HG02571 (cell line): ENCODE data around the gene ZNF536.

Experiments
- ATAC-seq: cut with Tn5 transposase; IDR thresholded peaks from one replicate; pipeline ENCODE4 v1.9.1; 2021; ENCODE audit warnings: mild to moderate bottlenecking, moderate library complexity; ENCODE audit not compliant: unreplicated experiment

ZNF536 gene

GRCh38 chr19:30371960-30372824 lies at the start of gene ZNF536:
ZNF536 (plus strand) TSS chr19:30372384; CDS start chr19:30443563, 71,179 bp downstream.
- ATAC-seq: no peak

DNA sequence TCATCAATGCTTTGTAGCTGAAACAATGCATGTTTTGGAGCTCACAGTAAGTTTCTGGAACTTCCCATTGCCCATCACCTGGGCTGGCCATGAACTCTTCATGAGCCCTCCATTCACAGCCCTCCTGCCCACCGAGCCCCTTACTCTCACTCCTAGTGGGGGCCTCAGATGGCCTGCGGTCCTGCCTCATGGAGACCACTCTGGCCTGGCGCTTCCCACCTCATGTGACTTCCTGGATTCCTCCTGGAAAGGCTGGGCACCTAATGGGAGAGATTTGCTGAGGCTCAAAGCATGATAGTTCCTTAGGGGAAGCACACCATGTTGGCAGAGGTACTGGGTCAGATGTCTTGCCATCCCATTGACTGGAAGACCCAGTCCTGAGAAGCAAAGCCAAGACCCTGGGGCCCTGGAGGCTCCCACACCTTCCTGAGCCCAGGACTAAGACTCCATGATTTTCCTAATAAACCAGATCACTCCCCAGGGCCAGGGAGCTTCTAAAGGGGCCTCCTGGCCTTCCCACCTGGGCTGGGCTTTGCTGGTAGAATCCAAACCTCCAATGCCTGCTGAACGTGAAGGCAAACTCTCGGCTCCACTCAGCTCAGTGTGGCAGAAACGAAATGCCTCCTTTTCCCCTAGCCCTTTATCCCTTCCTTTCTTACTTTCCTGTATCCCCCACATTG lies 49.4 kb upstream of the ZNF536 start:
- no peak for ATAC-seq

DNA sequence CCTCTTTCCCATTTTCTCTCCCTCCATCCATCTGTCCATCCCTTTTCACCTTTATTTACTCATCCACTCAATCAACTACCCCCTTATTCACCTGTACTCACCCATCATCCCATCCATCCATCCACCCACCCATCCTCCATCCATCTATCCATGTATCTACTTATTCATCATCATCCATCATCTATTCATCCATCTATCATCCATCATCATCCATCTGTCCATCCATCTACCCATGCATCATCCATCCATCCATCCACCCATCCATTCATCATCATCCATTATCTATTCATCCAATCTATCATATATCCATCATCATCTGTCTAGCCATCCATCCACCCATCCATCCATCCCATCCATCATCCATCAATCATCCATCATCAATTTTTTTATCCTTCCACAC lies 48.3 kb upstream of the ZNF536 start:
- ATAC-seq: no peak

- ATAC-seq: no peak
Measured at GRCh38 chr19:30324982-30325381, 47.2 kb upstream of the ZNF536 start.

- ATAC-seq: no peak
Measured at GRCh38 chr19:30325676-30326392, 46.4 kb upstream of the ZNF536 start.

GRCh38 chr19:30326393-30326710 lies 45.8 kb upstream of the ZNF536 start:
- no peak for ATAC-seq

DNA sequence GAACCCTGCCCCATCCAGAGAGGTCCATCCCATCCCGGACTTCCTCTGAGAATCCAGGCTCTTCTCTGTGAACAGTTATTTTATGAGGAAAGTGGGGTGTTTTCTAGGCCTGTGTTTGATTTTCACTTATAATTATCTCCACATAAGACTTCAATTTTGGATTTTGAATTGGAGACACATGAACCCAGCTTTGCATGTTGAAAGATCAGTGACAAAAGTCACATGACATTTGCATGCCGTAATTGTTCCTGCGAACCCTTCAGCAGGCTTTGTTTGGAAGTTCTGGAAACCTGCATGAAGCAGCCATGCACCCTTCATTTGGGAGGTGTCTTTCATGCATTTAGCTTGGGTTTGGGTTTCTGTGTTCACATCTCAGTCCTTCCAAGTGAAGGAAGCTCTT lies 44.9 kb upstream of the ZNF536 start:
- ATAC-seq: no peak

GRCh38 chr19:30328096-30328495 lies 44.1 kb upstream of the ZNF536 start:
- ATAC-seq: no peak

GRCh38 chr19:30330266-30330665 lies 41.9 kb upstream of the ZNF536 start:
- ATAC-seq: no peak

- ATAC-seq: no peak
Measured at GRCh38 chr19:30332445-30333234, 39.5 kb upstream of the ZNF536 start.

- no peak for ATAC-seq
Measured at GRCh38 chr19:30333291-30334065, 38.7 kb upstream of the ZNF536 start.

DNA sequence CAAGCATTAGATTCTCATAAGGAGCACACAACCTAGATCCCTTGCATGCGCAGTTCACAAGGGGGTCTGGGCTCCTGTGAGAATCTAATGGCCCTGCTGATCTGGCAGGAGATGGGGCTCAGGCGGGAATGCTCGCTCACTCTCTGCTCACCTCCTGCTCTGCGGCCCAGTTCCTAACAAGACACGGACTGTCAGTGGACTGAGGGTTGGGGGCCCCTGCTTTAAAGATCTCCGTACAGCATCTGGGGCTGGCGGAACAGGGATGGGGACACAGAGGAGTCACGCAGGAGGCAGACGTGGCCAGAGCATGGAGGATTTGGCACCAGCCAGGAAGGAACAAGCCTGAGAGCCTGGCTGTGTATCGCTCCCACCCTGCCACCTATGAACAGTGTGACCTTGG lies 37.3 kb upstream of the ZNF536 start:
- ATAC-seq: no peak

DNA sequence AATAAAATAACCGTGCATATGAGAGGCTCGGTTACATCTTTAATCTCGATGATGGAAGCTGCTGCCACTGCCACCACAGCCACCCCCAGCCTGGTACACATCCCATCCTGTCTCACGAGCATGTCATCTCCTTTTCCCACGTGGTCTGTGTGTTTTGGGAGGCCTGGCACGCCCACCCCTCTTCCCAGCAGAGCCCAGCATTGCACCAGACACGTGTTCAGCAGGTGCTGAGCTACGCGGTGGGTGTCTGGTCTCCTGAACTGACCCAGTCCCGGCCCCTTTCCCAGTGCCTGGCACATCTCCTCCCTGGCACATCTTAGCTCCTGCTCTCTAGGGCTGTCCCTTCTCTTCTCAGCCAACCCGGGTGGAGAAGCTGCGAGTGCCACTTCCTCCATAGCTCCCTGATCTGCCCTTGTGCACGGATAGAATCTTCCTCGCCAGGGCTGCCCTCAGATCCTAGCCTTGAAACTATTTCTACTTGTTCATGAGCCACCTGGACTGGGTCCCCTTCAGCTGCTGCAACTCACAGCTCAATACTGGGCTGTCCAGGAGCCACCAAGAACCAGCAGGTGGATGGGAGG lies 36.8 kb upstream of the ZNF536 start:
- ATAC-seq: no peak

DNA sequence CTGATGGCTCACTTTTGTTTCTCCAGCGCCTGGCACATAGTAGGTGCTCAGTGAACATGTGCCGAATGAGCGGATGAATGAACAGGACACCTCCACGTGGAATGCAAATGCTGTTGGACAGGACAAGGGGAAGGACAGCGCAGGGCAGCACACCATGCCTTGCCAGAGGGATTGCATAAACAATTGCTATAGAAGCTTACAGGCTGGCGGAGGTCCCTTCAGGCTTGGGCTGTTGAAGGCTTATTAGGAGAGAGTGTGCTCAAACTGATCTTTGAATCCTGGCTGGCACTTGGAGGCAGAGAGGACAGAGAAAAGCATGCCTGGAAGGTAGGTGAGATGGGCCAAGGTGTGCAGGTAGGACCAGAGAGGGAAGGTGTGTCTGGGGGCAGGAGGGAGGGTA lies 35.9 kb upstream of the ZNF536 start:
- ATAC-seq: no peak

- no peak for ATAC-seq
Measured at GRCh38 chr19:30338041-30338456, 34.1 kb upstream of the ZNF536 start.

GRCh38 chr19:30338878-30339623 lies 33.1 kb upstream of the ZNF536 start:
- no peak for ATAC-seq

DNA sequence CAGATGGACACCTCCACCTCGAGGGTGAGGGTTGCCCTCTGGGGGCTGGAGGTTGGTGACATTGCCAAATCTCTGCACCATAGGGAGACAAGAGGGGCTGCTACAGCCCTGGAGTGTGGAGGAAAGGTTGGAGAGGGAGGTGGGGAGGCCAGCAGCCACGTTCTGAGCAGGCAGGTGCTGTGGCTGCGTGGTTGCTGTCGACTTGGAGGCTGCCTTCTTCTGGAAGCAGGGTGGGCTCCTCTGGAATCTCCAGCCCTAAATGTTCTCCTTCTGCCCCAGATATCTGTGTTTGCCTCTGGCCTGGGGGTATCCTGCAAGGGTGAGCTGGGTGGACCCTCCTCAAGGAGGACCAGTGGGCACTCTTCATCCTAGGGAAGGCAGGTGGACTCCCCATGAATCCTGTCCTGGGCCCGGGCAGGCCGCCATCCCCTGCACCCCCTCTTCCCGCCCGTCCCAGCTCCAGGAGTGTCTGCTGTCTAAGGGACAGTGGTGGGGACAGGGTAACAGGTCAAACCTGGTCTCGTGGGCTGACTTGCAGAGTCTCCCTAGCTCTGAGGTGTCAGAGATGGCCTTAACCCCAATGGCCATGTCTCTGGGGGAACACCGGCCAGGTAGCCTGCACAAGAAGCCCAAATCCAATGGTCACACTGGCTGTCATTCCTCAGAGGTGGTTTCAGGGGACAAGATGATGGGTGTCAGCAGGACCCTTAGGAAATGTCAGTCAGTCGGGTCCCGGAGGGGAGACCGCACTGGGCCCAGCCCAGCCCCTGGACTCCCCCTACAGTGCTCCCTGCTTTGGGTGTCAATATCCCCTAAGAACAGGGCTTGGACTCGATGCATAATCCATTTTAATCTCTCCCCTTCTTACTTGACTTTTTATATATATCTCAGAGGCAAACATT lies 32.3 kb upstream of the ZNF536 start:
- ATAC-seq: no peak
